Fibroblast of skin of abdomen (primary cell): ENCODE data around the gene KRT79.
"Not testable (repeated sequence)": the region's sequence is repeated elsewhere in the genome, so short reads cannot be mapped to it uniquely, and the experiment has no call there.

Source experiments
- DNase-seq: peaks from one replicate; pipeline ENCODE4 v3.0.0-alpha.2; 2013

KRT79 gene

GRCh38 chr12:52805000-52805399 lies 29.1 kb downstream of the KRT79 start:
- DNase-seq, result no peak

- no peak for DNase-seq
These were observed 31.7 kb downstream of the KRT79 start for GRCh38 chr12:52802442-52802841.

- DNase-seq, result no peak
These were observed 32.3 kb downstream of the KRT79 start for GRCh38 chr12:52801773-52802172.

- DNase-seq, result no peak
These were observed 33.7 kb downstream of the KRT79 start for GRCh38 chr12:52800259-52800917.

- DNase-seq, result no peak
These were observed 34.5 kb downstream of the KRT79 start for GRCh38 chr12:52799505-52800211.

GRCh38 chr12:52798671-52799504 lies 35.2 kb downstream of the KRT79 start:
- peak; percentile 84 for DNase-seq

- DNase-seq, result peak; percentile 84
These were observed 36.0 kb downstream of the KRT79 start for GRCh38 chr12:52798003-52798670.

GRCh38 chr12:52797529-52797894 lies 36.6 kb downstream of the KRT79 start:
- DNase-seq, result no peak

GRCh38 chr12:52796839-52797528 lies 37.1 kb downstream of the KRT79 start:
- DNase-seq, result no peak

GRCh38 chr12:52796429-52796794 lies 37.7 kb downstream of the KRT79 start:
- no peak for DNase-seq

GRCh38 chr12:52795694-52796428 lies 38.2 kb downstream of the KRT79 start, which contains the start of gene KRT3:
Gene KRT3, minus strand, starts transcription at chr12:52796117. Its CDS starts 75 bp downstream, at chr12:52796042.
- no peak for DNase-seq

GRCh38 chr12:52795332-52795674 lies 38.8 kb downstream of the KRT79 start:
- DNase-seq, result not testable (repeated sequence)

GRCh38 chr12:52794479-52795331 lies 39.4 kb downstream of the KRT79 start:
- DNase-seq, result peak; percentile 60

GRCh38 chr12:52792185-52793029 lies 41.7 kb downstream of the KRT79 start:
- DNase-seq, result no peak

- no peak for DNase-seq
These were observed 42.6 kb downstream of the KRT79 start for GRCh38 chr12:52791271-52792184.

GRCh38 chr12:52790427-52791270 lies 43.5 kb downstream of the KRT79 start:
- DNase-seq, result no peak

- DNase-seq, result no peak
These were observed 44.3 kb downstream of the KRT79 start for GRCh38 chr12:52789637-52790426.
